Progenitor cell of endocrine pancreas (in vitro differentiated cells): ENCODE results near the gene PEX19. TPM values are rescaled to one million over a fixed set of nuclear protein-coding genes. Genes with fewer than 3 reads are reported as not detected.

Experiments used
- DNase-seq: peaks from one replicate; pipeline ENCODE4 v3.0.0; 2021; ENCODE audit warnings: low spot score; ENCODE audit not compliant: unreplicated experiment
- H3K27ac Mint-ChIP-seq: 2 replicates; pipeline ENCODE4 v1.8.0; 2021; ENCODE audit warnings: mild to moderate bottlenecking, moderate library complexity, mixed read lengths
- H3K27me3 Mint-ChIP-seq: 2 replicates; pipeline ENCODE4 v1.8.0; 2021; ENCODE audit warnings: mixed read lengths
- H3K36me3 Mint-ChIP-seq: 2 replicates; pipeline ENCODE4 v1.8.0; 2022; ENCODE audit warnings: mixed read lengths; ENCODE audit not compliant: insufficient read depth
- H3K4me1 Mint-ChIP-seq: 2 replicates; pipeline ENCODE4 v1.8.0; 2021; ENCODE audit warnings: low read depth, mixed read lengths
- H3K4me3 Mint-ChIP-seq: 2 replicates; pipeline ENCODE4 v1.8.0; 2021; ENCODE audit warnings: low read depth, mild to moderate bottlenecking, moderate library complexity, mixed read lengths
- H3K9me3 Mint-ChIP-seq: 2 replicates; pipeline ENCODE4 v1.8.0; 2021; ENCODE audit warnings: low read depth, mixed read lengths
- CTCF ChIP-seq: fragments of 200-600 bp; sonication (generic); IDR thresholded peaks from one replicate; pipeline ENCODE4 v1.5.0; 2021; ENCODE audit warnings: antibody characterized with exemption, mild to moderate bottlenecking; ENCODE audit not compliant: unreplicated experiment
- total RNA-seq: library from RNA; stranded (reverse); gene quantifications from 2 replicates; pipeline ENCODE4 v1.2.1, GENCODE V29; 2021

Gene PEX19
- total RNA-seq, 1 donor from 2014 or later, result 73.8 TPM

- peaks cover 6% of the 10 kb centered on the region for H3K4me1 Mint-ChIP-seq
- H3K36me3 Mint-ChIP-seq, result peaks cover 1% of the 10 kb centered on the region
- DNase-seq, result no peak
- TF ChIP-seq CTCF, result no peak
- no peaks in the 10 kb centered on the region for H3K27me3 Mint-ChIP-seq
- no peaks in the 10 kb centered on the region for H3K9me3 Mint-ChIP-seq
- no peak overlapping the region for H3K27ac Mint-ChIP-seq
- H3K4me3 Mint-ChIP-seq, result no peak overlapping the region
Measured at GRCh38 chr1:160251011-160251410, 33.9 kb downstream of the PEX19 start.

GRCh38 chr1:160247053-160247452 is 37.9 kb downstream of the PEX19 start:
- Mint-ChIP-seq H3K4me3 (no peak overlapping the region), H3K4me1 (peaks cover 5% of the 10 kb centered on the region), H3K27ac (peak overlapping the region; percentile 33), H3K27me3 (no peaks in the 10 kb centered on the region), H3K36me3 (peaks cover 4% of the 10 kb centered on the region), H3K9me3 (no peaks in the 10 kb centered on the region)
- no peak for DNase-seq
- TF ChIP-seq CTCF, result no peak

GRCh38 chr1:160245434-160245833 is 39.5 kb downstream of the PEX19 start:
- no peak overlapping the region for H3K4me3 Mint-ChIP-seq
- no peaks in the 10 kb centered on the region for H3K9me3 Mint-ChIP-seq
- DNase-seq, result no peak
- peak overlapping the region; percentile 39 for H3K27ac Mint-ChIP-seq
- H3K27me3 Mint-ChIP-seq, result no peaks in the 10 kb centered on the region
- peaks cover 6% of the 10 kb centered on the region for H3K36me3 Mint-ChIP-seq
- H3K4me1 Mint-ChIP-seq, result peaks cover 3% of the 10 kb centered on the region
- no peak for TF ChIP-seq CTCF

GRCh38 chr1:160244209-160244608 is 40.7 kb downstream of the PEX19 start:
- no peak overlapping the region for H3K4me3 Mint-ChIP-seq

GRCh38 chr1:160243767-160244166 is 41.2 kb downstream of the PEX19 start:
- no peak overlapping the region for H3K27ac Mint-ChIP-seq
- no peaks in the 10 kb centered on the region for H3K27me3 Mint-ChIP-seq
- DNase-seq, result no peak
- peaks cover 10% of the 10 kb centered on the region for H3K36me3 Mint-ChIP-seq
- TF ChIP-seq CTCF, result no peak
- H3K4me1 Mint-ChIP-seq, result peaks cover 3% of the 10 kb centered on the region
- no peaks in the 10 kb centered on the region for H3K9me3 Mint-ChIP-seq
- no peak overlapping the region for H3K4me3 Mint-ChIP-seq

More at GRCh38 chr1:160244209-160244608, 40.7 kb downstream of the PEX19 start:
- DNase-seq, result no peak
- Mint-ChIP-seq H3K9me3 (no peaks in the 10 kb centered on the region), H3K27ac (no peak overlapping the region), H3K4me1 (peaks cover 3% of the 10 kb centered on the region), H3K27me3 (no peaks in the 10 kb centered on the region), H3K36me3 (peaks cover 10% of the 10 kb centered on the region)
- no peak for TF ChIP-seq CTCF
